A673 (cell line): ENCODE results near the gene POLD4.

Source experiments
- CTCF ChIP-seq: fragments of 300-800, 200-600 bp; sonication (generic); conservative IDR thresholded peaks from 2 replicates; pipeline ENCODE4 v1.5.1; 2017; ENCODE audit warnings: low read depth, mild to moderate bottlenecking, antibody characterized with exemption, low read length, moderate library complexity, mixed read lengths
- EZH2 ChIP-seq: fragments of 200-600 bp; sonication (generic); IDR thresholded peaks from 2 replicates; pipeline ENCODE4 v1.6.1; 2017; ENCODE audit warnings: borderline replicate concordance, low read depth, mild to moderate bottlenecking, mixed read lengths, antibody characterized with exemption, low read length; ENCODE audit not compliant: poor library complexity, severe bottlenecking

DNA sequence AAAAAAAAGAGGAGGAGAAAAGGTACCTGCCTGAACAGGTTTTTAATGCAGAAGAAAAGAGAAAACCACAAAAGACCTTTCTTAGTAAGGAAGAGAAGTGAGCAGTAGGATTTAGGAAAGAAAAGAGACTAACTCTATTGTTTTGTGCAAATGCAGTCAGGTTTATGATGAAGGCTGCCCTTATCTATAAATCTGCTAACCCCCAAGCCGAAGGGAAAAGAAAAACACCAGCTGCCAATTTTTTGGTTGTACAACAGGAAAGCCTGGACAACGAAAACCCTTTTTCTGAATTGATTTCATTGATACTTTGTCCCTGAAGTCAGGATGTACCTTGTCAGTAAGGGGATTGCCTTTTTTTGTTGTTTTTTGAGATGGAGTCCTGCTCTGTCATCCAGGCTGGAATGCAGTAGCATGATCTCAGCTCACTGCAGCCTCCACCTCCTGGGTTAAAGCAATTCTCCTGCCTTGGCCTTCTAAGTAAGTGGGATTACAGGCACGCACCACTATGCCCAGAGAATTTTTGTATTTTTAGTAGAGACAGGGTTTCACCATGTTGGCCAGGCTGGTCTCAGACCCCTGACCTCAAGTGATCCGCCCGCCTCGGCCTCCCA is 21.2 kb downstream of the POLD4 start:
- TF ChIP-seq CTCF (no peak), EZH2 (no peak)
